Left lung (tissue), 10 donors: ENCODE measurements around the gene OPA1. TPM values are rescaled to one million over a fixed set of nuclear protein-coding genes. Genes with fewer than 3 reads are reported as not detected.
A peak's percentile ranks its signal among the peaks of the same experiment; 100 is the strongest.

Source experiments
- ATAC-seq: fragments of 200-7000 bp; cut with Tn5 transposase; one replicate; pipeline ENCODE4 v1.9.1; 2020; ENCODE audit warnings: moderate library complexity
- DNase-seq, 4 donors: peaks; one replicate each; pipeline ENCODE4 v3.0.0-alpha.2; 2013 to 2020
- H3K27ac ChIP-seq, 2 donors: fragments of 200-600 bp; sonication (generic) in 1 of 2; one replicate each; pipeline versions ENCODE4 v1.5.0 to v1.8.0; 2020 to 2021
- H3K27me3 ChIP-seq, 2 donors: fragments of 200-600 bp; sonication (generic) in 1 of 2; one replicate each; pipeline versions ENCODE4 v1.5.0 to v1.8.0; 2020 to 2021
- H3K36me3 ChIP-seq, 2 donors: fragments of 200-600 bp; sonication (generic) in 1 of 2; one replicate each; pipeline versions ENCODE4 v1.5.0 to v1.8.0; 2020 to 2021
- H3K4me1 ChIP-seq, 2 donors: fragments of 200-600 bp; one replicate each; pipeline ENCODE4 v1.8.0; 2021
- H3K4me3 ChIP-seq, 2 donors: fragments of 200-600 bp; sonication (generic) in 1 of 2; one replicate each; pipeline versions ENCODE4 v1.5.0 to v1.8.0; 2020 to 2021; ENCODE audit warnings: mild to moderate bottlenecking in 1 of 2
- H3K9me3 ChIP-seq, 2 donors: fragments of 200-600 bp; sonication (generic) in 1 of 2; one replicate each; pipeline versions ENCODE4 v1.5.0 to v1.8.0; 2020 to 2021
- intact Hi-C, 2 donors: fragments of 100-400 bp; cut with DNase I; formaldehyde crosslinking; loops; one replicate each; pipeline versions ENCODE4 v1.11.2 to v1.14.2; 2022
- polyA plus RNA-seq, 6 donors: library from polyadenylated mRNA; unstranded; fragments of 120-200 nt; gene quantifications; one replicate each; pipeline ENCODE4 v1.2.1, GENCODE V29; 2013; ENCODE audit not compliant: insufficient read length in 6 of 6
- total RNA-seq, 2 donors: library from RNA; stranded (reverse); fragmentation: NEBNext Ultra II Directional; extraction: Animal tissue kit (Norgen Biotek cat#: 25700); gene quantifications; one replicate each; pipeline ENCODE4 v1.2.1, GENCODE V29; 2021
- TF ChIP-seq, protein P1 (sequence below), 2 donors: fragments of 200-600 bp; sonication (generic) in 1 of 2; IDR thresholded peaks; one replicate each; pipeline versions ENCODE4 v1.5.0 to v1.8.0; 2021; ENCODE audit warnings: antibody characterized with exemption in 2 of 2
- donor health status: DM: no; HTN: yes; CAD: no.
- donor health status: DM: no; HTN: no; CAD: no.

OPA1 gene
- total and polyA plus RNA-seq, 8 donors = 45.3 to 64.9 (median 57.9) TPM

DNA sequence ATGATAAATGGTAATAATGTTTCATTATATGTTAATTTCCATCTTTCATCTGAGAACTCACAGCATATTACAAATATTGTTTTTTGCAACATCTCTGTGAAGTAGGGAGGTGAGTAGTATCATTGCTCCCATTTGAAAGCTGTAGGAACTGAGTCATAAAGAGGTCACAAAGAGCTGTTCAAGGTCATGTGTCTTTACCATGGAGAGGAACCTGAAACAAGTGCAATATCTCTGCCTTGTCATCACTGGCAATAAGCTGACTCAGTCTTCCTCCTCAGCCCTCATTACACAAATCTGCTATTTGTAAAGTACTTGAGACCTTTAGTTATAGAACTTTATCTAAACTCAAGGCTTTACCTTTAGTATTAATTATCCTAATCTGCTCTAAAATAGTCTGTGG is 33.9 kb upstream of the OPA1 start:
- TF ChIP-seq, protein P1, sequence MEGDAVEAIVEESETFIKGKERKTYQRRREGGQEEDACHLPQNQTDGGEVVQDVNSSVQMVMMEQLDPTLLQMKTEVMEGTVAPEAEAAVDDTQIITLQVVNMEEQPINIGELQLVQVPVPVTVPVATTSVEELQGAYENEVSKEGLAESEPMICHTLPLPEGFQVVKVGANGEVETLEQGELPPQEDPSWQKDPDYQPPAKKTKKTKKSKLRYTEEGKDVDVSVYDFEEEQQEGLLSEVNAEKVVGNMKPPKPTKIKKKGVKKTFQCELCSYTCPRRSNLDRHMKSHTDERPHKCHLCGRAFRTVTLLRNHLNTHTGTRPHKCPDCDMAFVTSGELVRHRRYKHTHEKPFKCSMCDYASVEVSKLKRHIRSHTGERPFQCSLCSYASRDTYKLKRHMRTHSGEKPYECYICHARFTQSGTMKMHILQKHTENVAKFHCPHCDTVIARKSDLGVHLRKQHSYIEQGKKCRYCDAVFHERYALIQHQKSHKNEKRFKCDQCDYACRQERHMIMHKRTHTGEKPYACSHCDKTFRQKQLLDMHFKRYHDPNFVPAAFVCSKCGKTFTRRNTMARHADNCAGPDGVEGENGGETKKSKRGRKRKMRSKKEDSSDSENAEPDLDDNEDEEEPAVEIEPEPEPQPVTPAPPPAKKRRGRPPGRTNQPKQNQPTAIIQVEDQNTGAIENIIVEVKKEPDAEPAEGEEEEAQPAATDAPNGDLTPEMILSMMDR (IDR thresholded peaks at IDR 0.05) = no peak
- intact Hi-C loops = no loop called here

DNA sequence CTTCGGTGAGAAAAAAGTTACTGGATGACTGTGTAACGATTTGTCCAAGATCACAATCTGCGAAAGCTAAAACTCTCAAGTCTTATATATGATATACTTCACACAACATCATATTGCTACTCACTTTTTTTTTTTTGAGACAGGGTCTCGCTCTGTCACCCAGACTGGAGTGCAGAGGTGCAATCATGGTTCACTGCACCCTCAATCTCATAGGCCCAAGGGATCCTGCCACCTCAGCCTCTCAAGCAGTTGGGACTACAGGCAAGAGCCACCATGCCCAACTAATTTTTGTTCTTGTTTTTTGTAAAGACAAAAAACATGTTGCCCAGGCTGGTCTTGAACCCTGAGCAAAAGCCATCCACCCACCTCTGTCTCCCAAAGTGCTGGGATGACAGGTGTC is 32.9 kb upstream of the OPA1 start:
- no peaks in the 10 kb centered on the region for H3K4me1 ChIP-seq
- intact Hi-C loops = loop anchor here in 1 of 2 donors (10.0 kb wide), 1 partner anchor 95 kb away; no protein-coding TSS in a partner anchor
- no peak overlapping the region for H3K27ac ChIP-seq
- ATAC-seq (no peak), DNase-seq (no peak)
- no peaks in the 10 kb centered on the region for H3K27me3 ChIP-seq
- H3K9me3 ChIP-seq = no peaks in the 10 kb centered on the region
- TF ChIP-seq, protein P1 (IDR thresholded peaks at IDR 0.05) = no peak
- no peak overlapping the region for H3K4me3 ChIP-seq
- no peaks in the 10 kb centered on the region for H3K36me3 ChIP-seq

More for the DNA sequence above, 33.9 kb upstream of the OPA1 start:
- ATAC-seq = no peak
- no peaks in the 10 kb centered on the region for H3K9me3 ChIP-seq
- H3K27ac ChIP-seq = no peak overlapping the region
- no peak for DNase-seq
- no peaks in the 10 kb centered on the region for H3K36me3 ChIP-seq
- no peak overlapping the region for H3K4me3 ChIP-seq
- no peaks in the 10 kb centered on the region for H3K4me1 ChIP-seq
- H3K27me3 ChIP-seq = no peaks in the 10 kb centered on the region

DNA sequence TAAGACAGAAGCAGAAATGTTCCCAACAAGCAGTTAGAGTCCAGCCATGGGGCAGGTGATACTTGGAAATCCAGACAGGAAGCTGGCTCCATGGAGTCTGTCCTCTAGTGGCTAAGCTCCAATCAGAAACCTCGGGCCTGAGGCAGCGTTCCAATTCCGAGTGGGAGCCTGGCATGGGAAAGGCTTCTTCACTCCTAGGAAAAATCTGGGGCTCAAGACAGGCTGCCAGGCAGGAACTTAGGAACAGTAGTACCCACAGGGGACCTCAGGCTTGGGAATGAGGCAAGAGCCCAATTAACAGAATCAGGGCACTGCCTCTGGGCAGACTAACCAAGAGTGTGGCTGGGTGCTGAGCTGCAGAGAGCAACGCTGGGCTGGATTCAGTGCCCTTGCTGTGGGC is 32.1 kb upstream of the OPA1 start:
- Histone ChIP-seq H3K36me3 (no peaks in the 10 kb centered on the region), H3K27ac (no peak overlapping the region), H3K9me3 (no peaks in the 10 kb centered on the region), H3K4me3 (no peak overlapping the region), H3K27me3 (no peaks in the 10 kb centered on the region), H3K4me1 (no peaks in the 10 kb centered on the region)
- TF ChIP-seq, protein P1 (IDR thresholded peaks at IDR 0.05) = no peak
- DNase-seq (no peak), ATAC-seq (no peak)
- intact Hi-C loops = loop anchor here in 1 of 2 donors (10.0 kb wide), 1 partner anchor 96 kb away; no protein-coding TSS in a partner anchor

DNA sequence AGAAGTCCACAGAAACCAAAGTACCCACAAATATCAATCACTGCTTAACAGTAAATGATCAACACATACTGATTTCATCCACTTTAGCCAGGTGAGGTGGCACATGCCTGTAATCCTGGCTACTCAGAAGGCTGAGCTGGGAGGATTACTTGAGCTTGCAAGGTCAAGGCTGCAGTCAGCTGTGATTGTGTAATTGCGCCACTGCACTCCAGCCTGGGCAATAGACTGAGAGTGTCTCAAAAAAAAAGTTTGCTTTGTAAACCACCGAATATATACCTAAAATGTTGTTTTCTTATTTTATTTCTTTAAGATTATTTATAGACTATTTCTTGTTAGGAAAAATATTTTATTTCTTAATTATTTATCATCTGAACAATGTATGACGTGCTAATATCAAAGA is 29.6 kb upstream of the OPA1 start:
- no peaks in the 10 kb centered on the region for H3K27me3 ChIP-seq
- H3K4me3 ChIP-seq = no peak overlapping the region
- no peak overlapping the region for H3K27ac ChIP-seq
- H3K36me3 ChIP-seq = no peaks in the 10 kb centered on the region
- intact Hi-C loops = loop anchor here in 1 of 2 donors (10.0 kb wide), 1 partner anchor 99 kb away; no protein-coding TSS in a partner anchor
- H3K9me3 ChIP-seq = no peaks in the 10 kb centered on the region
- TF ChIP-seq, protein P1 (IDR thresholded peaks at IDR 0.05) = no peak
- DNase-seq (peak in 2 of 4 donors; percentile 29 to 58), ATAC-seq (peak; percentile 92)
- H3K4me1 ChIP-seq = no peaks in the 10 kb centered on the region

DNA sequence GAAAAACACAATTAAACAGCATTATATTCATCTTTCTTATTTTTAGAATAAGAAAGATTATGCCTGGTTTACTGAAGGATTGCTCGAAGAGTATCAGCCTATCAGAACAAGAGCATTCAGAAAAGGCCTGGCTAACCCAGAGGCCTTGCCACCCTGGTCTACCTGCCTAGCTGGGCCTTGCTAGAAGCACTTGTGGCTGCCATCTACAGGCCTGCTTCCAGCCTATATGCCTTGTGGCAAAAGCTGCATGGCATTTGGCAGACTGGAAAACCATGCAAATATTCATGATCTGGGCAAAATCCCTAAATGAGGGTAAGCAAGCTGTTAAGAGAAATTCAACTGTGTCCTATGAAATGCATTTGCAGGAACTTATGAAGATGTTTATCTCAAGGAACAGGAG is 29.0 kb upstream of the OPA1 start:
- Histone ChIP-seq H3K9me3 (no peaks in the 10 kb centered on the region), H3K4me1 (no peaks in the 10 kb centered on the region), H3K36me3 (no peaks in the 10 kb centered on the region), H3K27ac (no peak overlapping the region), H3K4me3 (no peak overlapping the region), H3K27me3 (no peaks in the 10 kb centered on the region)
- TF ChIP-seq, protein P1 (IDR thresholded peaks at IDR 0.05) = peak in 1 of 2 donors; percentile 17
- intact Hi-C loops = loop anchor here in 1 of 2 donors (10.0 kb wide), 1 partner anchor 99 kb away; no protein-coding TSS in a partner anchor
- DNase-seq (peak in 1 of 4 donors; percentile 53), ATAC-seq (peak; percentile 95)
